K562 (cell line): ENCODE results near the gene PLA2G4F. TPM values are rescaled to one million over a fixed set of nuclear protein-coding genes. Genes with fewer than 3 reads are reported as not detected.

Experiments
- BRD4 ChIP-seq: fragments of 200-600 bp; sonication (generic); IDR thresholded peaks from 2 replicates; pipeline ENCODE4 v1.6.1; 2017; ENCODE audit warnings: inconsistent platforms
- BRF2 ChIP-seq: IDR thresholded peaks from 3 replicates; pipeline ENCODE4 v1.6.1; 2011; ENCODE audit warnings: borderline replicate concordance, mild to moderate bottlenecking; ENCODE audit not compliant: insufficient read length, insufficient read depth
- GMEB1 ChIP-seq: fragments of 250-450 bp; sonication (Bioruptor Pico); IDR thresholded peaks from 2 replicates; pipeline ENCODE4 v1.4.0; 2020; ENCODE audit warnings: mild to moderate bottlenecking
- KAT2B ChIP-seq: IDR thresholded peaks from one replicate; pipeline ENCODE4 v1.6.1; 2012; ENCODE audit warnings: low read depth, mild to moderate bottlenecking, control low read depth, inconsistent platforms, low read length, moderate library complexity
- MEIS2 ChIP-seq: fragments of 450-650 bp; IDR thresholded peaks from 2 replicates; pipeline ENCODE4 v1.6.1; 2014; ENCODE audit warnings: mild to moderate bottlenecking; ENCODE audit not compliant: partially characterized antibody
- SMARCE1 ChIP-seq: fragments of 450-650 bp; IDR thresholded peaks from 2 replicates; pipeline ENCODE4 v1.7.1; 2016; ENCODE audit warnings: mild to moderate bottlenecking
- SPI1 ChIP-seq: IDR thresholded peaks from 2 replicates; pipeline ENCODE4 v1.6.1; 2011; ENCODE audit warnings: low read depth, low read length, control low read depth, borderline replicate concordance
- TEAD4 ChIP-seq, 2 experiments: sonication (generic) in 1 of 2; formaldehyde crosslinking in 1 of 2; IDR thresholded peaks; 2 replicates each; pipeline versions ENCODE4 v1.6.1 to v1.8.0; 2012 to 2022; ENCODE audit warnings: borderline replicate concordance in 1 of 2, inconsistent platforms in 1 of 2, low read length in 1 of 2, mild to moderate bottlenecking in 1 of 2, missing genetic modification reagents in 1 of 2
- THRB ChIP-seq: fragments of 450-650 bp; formaldehyde crosslinking; conservative IDR thresholded peaks from 2 replicates; pipeline ENCODE4 v1.4.0; 2022; ENCODE audit warnings: mild to moderate bottlenecking, missing genetic modification characterization
- ZC3H11A ChIP-seq: IDR thresholded peaks from 2 replicates; pipeline ENCODE4 v1.6.1; 2012; ENCODE audit warnings: low read depth, low read length, improper control_type of control experiment
- polyA plus RNA-seq, 8 experiments: library from polyadenylated mRNA; depleted of rRNA in 4 of 8; stranded (reverse) in 5 of 8; unstranded in 3 of 8; fragments of >200 nt; fragmentation: Nextera tagmentation in 2 of 8; fragmentation: Illumina TruSeq in 1 of 8; extraction: Ambion mirVana in 2 of 8; extraction: Trizol in 1 of 8; gene quantifications; 2 replicates each; pipeline versions ENCODE4 v1.2.1 to v1.2.3, GENCODE V29; 2011 to 2014; ENCODE audit warnings: inconsistent platforms in 1 of 8, missing spikeins in 1 of 8
- total RNA-seq, 7 experiments: library from RNA; depleted of rRNA in 6 of 7; stranded (reverse); fragments of >200 nt in 6 of 7; fragmentation: Illumina TruSeq in 2 of 7; extraction: Trizol in 2 of 7; gene quantifications; 2 replicates each; pipeline versions ENCODE4 v1.2.1 to v1.2.3, GENCODE V29; 2011 to 2021; ENCODE audit warnings: low replicate concordance in 1 of 7

PLA2G4F gene
- total and polyA plus RNA-seq, 9 of the 15 experiments (the other 6 are each of a cell fraction or from before 2014, with no cell fraction given): 0.02 TPM; not detected in 8

GRCh38 chr15:42163947-42164550 is 7.6 kb upstream of the PLA2G4F start (continued):
- no peak for TF ChIP-seq GMEB1 (CRISPR knock-in tag)
- TF ChIP-seq SMARCE1: no peak
- TF ChIP-seq BRD4: no peak
- TF ChIP-seq THRB (CRISPR knock-in tag): no peak
- no peak for TF ChIP-seq ZC3H11A
- no peak for TF ChIP-seq MEIS2
- TF ChIP-seq KAT2B: no peak
- no peak for TF ChIP-seq TEAD4 (IDR thresholded peaks at IDR 0.05; ENCODE audit: low read length)
- no peak for TF ChIP-seq TEAD4 (CRISPR knock-in tag; IDR thresholded peaks at IDR 0.05; ENCODE audit: borderline replicate concordance)
- TF ChIP-seq SPI1: no peak
- TF ChIP-seq BRF2: no peak
